Measurements from ENCODE around the gene PTAFR. TPM values are rescaled to one million over a fixed set of nuclear protein-coding genes. Genes with fewer than 3 reads are reported as not detected.

PTAFR gene
- total and polyA plus RNA-seq, 2 of the 8 experiments (the other 6 are each of a cell fraction or from before 2014, with no cell fraction given): 1.2 to 4.9 TPM

DNA sequence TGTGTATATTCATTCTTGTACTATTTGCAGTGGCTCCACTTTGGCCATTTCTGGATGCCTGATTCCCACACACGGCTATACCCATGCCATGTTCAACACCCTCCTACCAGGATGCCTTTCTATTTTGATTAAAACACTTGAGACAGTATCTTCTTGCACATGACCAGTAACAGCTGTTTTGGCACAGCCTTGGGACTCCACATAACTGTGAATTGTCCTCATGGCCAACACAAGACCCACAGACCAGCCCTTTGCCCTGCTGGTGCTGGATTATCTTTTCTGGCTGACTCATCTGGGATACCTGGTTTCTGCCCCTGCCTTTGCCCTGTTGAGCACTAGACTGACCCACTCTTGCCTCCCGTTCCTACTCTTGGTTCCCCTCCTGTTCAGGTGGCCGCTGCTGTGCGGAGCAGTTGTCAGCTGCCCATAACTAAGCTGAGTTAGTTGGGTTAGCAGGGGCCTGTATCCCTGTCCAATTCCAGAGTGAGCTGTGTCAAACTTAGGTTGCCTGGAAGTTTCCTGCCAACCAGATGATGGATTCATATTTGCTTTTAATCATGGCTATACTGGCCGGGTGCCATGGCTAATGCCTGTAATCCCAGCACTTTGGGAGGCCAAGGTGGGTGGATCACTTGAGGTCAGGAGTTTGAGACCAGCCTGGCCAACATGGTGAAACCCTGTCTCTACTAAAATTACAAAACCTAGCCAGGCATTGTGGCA, 77.3 kb downstream of the PTAFR start (continued):
- TF ChIP-seq, protein P1, sequence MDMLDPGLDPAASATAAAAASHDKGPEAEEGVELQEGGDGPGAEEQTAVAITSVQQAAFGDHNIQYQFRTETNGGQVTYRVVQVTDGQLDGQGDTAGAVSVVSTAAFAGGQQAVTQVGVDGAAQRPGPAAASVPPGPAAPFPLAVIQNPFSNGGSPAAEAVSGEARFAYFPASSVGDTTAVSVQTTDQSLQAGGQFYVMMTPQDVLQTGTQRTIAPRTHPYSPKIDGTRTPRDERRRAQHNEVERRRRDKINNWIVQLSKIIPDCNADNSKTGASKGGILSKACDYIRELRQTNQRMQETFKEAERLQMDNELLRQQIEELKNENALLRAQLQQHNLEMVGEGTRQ (IDR thresholded peaks at IDR 0.05; ENCODE audit: low read length): no peak
- TF ChIP-seq TEAD4 (IDR thresholded peaks at IDR 0.05; ENCODE audit: low read depth, low read length): no peak

Small RNAs within 50 kb of the gene (small RNA-seq; reads per million reads assigned to genes)
- not detected for gene RNU6-176P (ENCODE audit: insufficient read depth)

Other genes starting within 250 kb of the PTAFR start
- gene SMPDL3B, start 241.7 kb downstream of the PTAFR start, total RNA-seq (2021; fragmentation: NEBNext Ultra II Directional; extraction: Animal tissue kit (Norgen Biotek cat#: 25700)): 53.1 and 54.7 TPM in 2 replicates
- 143 and 157 TPM in 2 replicates for gene SMPDL3B, start 241.7 kb downstream of the PTAFR start, polyA plus RNA-seq (2011; rRNA removed)
- gene XKR8, start 216.7 kb downstream of the PTAFR start, total RNA-seq (2021; fragmentation: NEBNext Ultra II Directional; extraction: Animal tissue kit (Norgen Biotek cat#: 25700)): 13.8 and 14.2 TPM in 2 replicates
- gene XKR8, start 216.7 kb downstream of the PTAFR start, polyA plus RNA-seq (2011; rRNA removed): 16.3 and 20.0 TPM in 2 replicates
- 33.9 and 34.2 TPM in 2 replicates for gene EYA3, start 88.1 kb downstream of the PTAFR start, total RNA-seq (2021; fragmentation: NEBNext Ultra II Directional; extraction: Animal tissue kit (Norgen Biotek cat#: 25700))
- 7.9 and 15.0 TPM in 2 replicates for gene EYA3, start 88.1 kb downstream of the PTAFR start, polyA plus RNA-seq (2011; rRNA removed)
- gene DNAJC8, start 56.3 kb upstream of the PTAFR start, total RNA-seq (2021; fragmentation: NEBNext Ultra II Directional; extraction: Animal tissue kit (Norgen Biotek cat#: 25700)): 129 and 134 TPM in 2 replicates
- gene DNAJC8, start 56.3 kb upstream of the PTAFR start, polyA plus RNA-seq (2011; rRNA removed): 74.1 and 116 TPM in 2 replicates
- 198 and 202 TPM in 2 replicates for gene ATP5IF1, start 59.4 kb upstream of the PTAFR start, total RNA-seq (2021; fragmentation: NEBNext Ultra II Directional; extraction: Animal tissue kit (Norgen Biotek cat#: 25700))
- 242 and 292 TPM in 2 replicates for gene ATP5IF1, start 59.4 kb upstream of the PTAFR start, polyA plus RNA-seq (2011; rRNA removed)
- 22.6 and 25.1 TPM in 2 replicates for gene SESN2, start 82.8 kb upstream of the PTAFR start, total RNA-seq (2021; fragmentation: NEBNext Ultra II Directional; extraction: Animal tissue kit (Norgen Biotek cat#: 25700))
- gene SESN2, start 82.8 kb upstream of the PTAFR start, polyA plus RNA-seq (2011; rRNA removed): 33.0 and 54.4 TPM in 2 replicates
- gene MED18, start 152.3 kb upstream of the PTAFR start, total RNA-seq (2021; fragmentation: NEBNext Ultra II Directional; extraction: Animal tissue kit (Norgen Biotek cat#: 25700)): 10.4 and 13.7 TPM in 2 replicates
- gene MED18, start 152.3 kb upstream of the PTAFR start, polyA plus RNA-seq (2011; rRNA removed): 17.3 and 17.5 TPM in 2 replicates
- 54.1 and 57.8 TPM in 2 replicates for gene PHACTR4, start 193.1 kb upstream of the PTAFR start, total RNA-seq (2021; fragmentation: NEBNext Ultra II Directional; extraction: Animal tissue kit (Norgen Biotek cat#: 25700))
- 18.6 and 23.7 TPM in 2 replicates for gene PHACTR4, start 193.1 kb upstream of the PTAFR start, polyA plus RNA-seq (2011; rRNA removed)